OCI-LY3 (cell line): Measurements from ENCODE around the gene KRTCAP2.

Experiments
- CTCF ChIP-seq: fragments of 200-600, 300-600 bp; sonication (generic); IDR thresholded peaks from 2 replicates; pipeline ENCODE4 v1.5.1; 2014; ENCODE audit warnings: antibody characterized with exemption, low read length, low read depth
- EZH2phosphoT487 ChIP-seq: fragments of 200-600 bp; shearing (Covaris generic); IDR thresholded peaks from 2 replicates; pipeline ENCODE4 v1.6.1; 2018; ENCODE audit warnings: antibody characterized with exemption, mixed run types, low read depth

DNA sequence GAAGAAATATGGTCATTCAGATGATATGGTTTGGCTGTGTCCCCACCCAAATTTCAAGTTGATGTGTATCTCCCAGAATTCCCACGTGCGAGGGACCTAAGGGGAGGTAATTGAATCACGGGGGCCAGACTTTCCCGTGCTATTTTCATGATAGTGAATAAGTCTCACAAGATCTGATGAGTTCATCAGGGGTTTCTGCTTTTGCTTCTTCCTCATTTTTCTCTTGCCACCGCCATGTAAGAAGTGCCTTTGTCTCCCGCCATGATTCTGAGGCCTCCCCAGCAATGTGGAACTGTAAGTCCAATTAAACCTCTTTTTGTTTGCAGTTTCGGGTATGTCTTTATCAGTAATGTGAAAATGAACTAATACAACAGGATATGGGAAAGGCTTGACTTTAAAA is 31.4 kb downstream of the KRTCAP2 start:
- TF ChIP-seq EZH2phosphoT487 (no peak), CTCF (no peak)
